Upper lobe of left lung (tissue), 6 donors: Measurements from ENCODE around the gene TRPM5. TPM values are rescaled to one million over a fixed set of nuclear protein-coding genes. Genes with fewer than 3 reads are reported as not detected.
A peak's percentile ranks its signal among the peaks of the same experiment; 100 is the strongest.

Experiments used
- ATAC-seq, 2 donors: fragments of 200-7000 bp; cut with Tn5 transposase; one replicate each; pipeline ENCODE4 v1.9.1; 2022; ENCODE audit warnings: mild to moderate bottlenecking in 2 of 2, moderate library complexity in 2 of 2; ENCODE audit not compliant: low FRiP score in 2 of 2
- DNase-seq, 2 donors: peaks; one replicate each; pipeline ENCODE4 v3.0.0-alpha.2; 2019 to 2020
- H3K27ac ChIP-seq, 4 donors: fragments of 200-600 bp; sonication (generic); one replicate each; pipeline ENCODE4 v1.5.1; 2016 to 2019
- H3K27me3 ChIP-seq, 4 donors: fragments of 200-600 bp; sonication (generic); one replicate each; pipeline ENCODE4 v1.5.1; 2017 to 2019
- H3K36me3 ChIP-seq, 4 donors: fragments of 200-600 bp; sonication (generic); one replicate each; pipeline ENCODE4 v1.5.1; 2016 to 2019
- H3K4me1 ChIP-seq, 4 donors: fragments of 200-600 bp; sonication (generic); one replicate each; pipeline ENCODE4 v1.5.1; 2018 to 2019
- H3K4me3 ChIP-seq, 4 donors: fragments of 200-600 bp; sonication (generic); one replicate each; pipeline ENCODE4 v1.5.1; 2017 to 2019; ENCODE audit warnings: mild to moderate bottlenecking in 2 of 4, moderate library complexity in 1 of 4
- H3K9me3 ChIP-seq, 4 donors: fragments of 200-600 bp; sonication (generic); one replicate each; pipeline ENCODE4 v1.5.1; 2018 to 2019
- CTCF ChIP-seq, 6 experiments: fragments of 450-650 bp in 4 of 6; fragments of 200-600 bp in 2 of 6; sonication (generic) in 2 of 6; IDR thresholded peaks; one replicate each; pipeline ENCODE4 v1.5.1; 2016 to 2019; ENCODE audit warnings: antibody characterized with exemption in 6 of 6
- EP300 ChIP-seq, 4 donors: sonication (generic); formaldehyde crosslinking; IDR thresholded peaks; one replicate each; pipeline ENCODE4 v1.5.1; 2017; ENCODE audit warnings: antibody characterized with exemption in 4 of 4, control low read depth in 2 of 4
- POLR2A ChIP-seq, 4 donors: fragments of 450-650 bp; IDR thresholded peaks; one replicate each; pipeline ENCODE4 v1.5.1; 2016 to 2017; ENCODE audit warnings: antibody characterized with exemption in 4 of 4, mild to moderate bottlenecking in 2 of 4
- POLR2AphosphoS5 ChIP-seq, 2 donors: sonication (generic); formaldehyde crosslinking; IDR thresholded peaks; one replicate each; pipeline ENCODE4 v1.5.1; 2017; ENCODE audit warnings: antibody characterized with exemption in 2 of 2
- WGBS, 2 donors: methylation state at CpG; one replicate each; pipeline ENCODE4 v1.1.5; 2017 to 2018; 5-methylcytosine and 5-hydroxymethylcytosine counted together
- total RNA-seq, 6 donors: library from RNA; depleted of rRNA in 4 of 6; stranded (reverse); fragments of >200 nt in 4 of 6; gene quantifications; one replicate each; pipeline versions ENCODE4 v1.1.0 to v1.2.1, GENCODE V29; 2016 to 2021
- donor health status: DM: no; HTN: no; CAD: no; lungs with moderate emphysema.
- donor health status: DM: no; HTN: yes; CAD: no; lungs with severe emphysema.

The TRPM5 gene
- total RNA-seq, 6 donors from 2014 or later = not detected

- Histone ChIP-seq H3K9me3 (no peaks in the 10 kb centered on the region), H3K27ac (no peak overlapping the region), H3K27me3 (no peaks in the 10 kb centered on the region), H3K4me3 (no peak overlapping the region), H3K4me1 (no peaks in the 10 kb centered on the region), H3K36me3 (no peaks in the 10 kb centered on the region)
- WGBS, 2 donors = 80 to 84% methylated on average over 8 to 14 of the region's 14 CpGs
- TF ChIP-seq POLR2AphosphoS5 (IDR thresholded peaks at IDR 0.05) (no peak), POLR2A (IDR thresholded peaks at IDR 0.05) (no peak), CTCF (IDR thresholded peaks at IDR 0.05) (no peak), EP300 (IDR thresholded peaks at IDR 0.05) (no peak)
- DNase-seq = peak; percentile 57 to 84
- ATAC-seq = peak in 1 of 2 donors; percentile 2
These were observed 17.3 kb downstream of the TRPM5 start for GRCh38 chr11:2426826-2427521.

GRCh38 chr11:2426221-2426620 lies 18.1 kb downstream of the TRPM5 start:
- no peak for ATAC-seq
- Histone ChIP-seq H3K27me3 (no peaks in the 10 kb centered on the region), H3K4me3 (no peak overlapping the region), H3K4me1 (no peaks in the 10 kb centered on the region), H3K27ac (no peak overlapping the region), H3K9me3 (no peaks in the 10 kb centered on the region), H3K36me3 (no peaks in the 10 kb centered on the region)
- 92 to 100% methylated on average over 2 to 12 of the region's 13 CpGs for WGBS, 2 donors
- DNase-seq = peak in 1 of 2 donors; percentile 78
- TF ChIP-seq EP300 (IDR thresholded peaks at IDR 0.05) = no peak
- no peak for TF ChIP-seq CTCF (IDR thresholded peaks at IDR 0.05)
- no peak for TF ChIP-seq POLR2A (IDR thresholded peaks at IDR 0.05)
- no peak for TF ChIP-seq POLR2AphosphoS5 (IDR thresholded peaks at IDR 0.05)

- DNase-seq = peak in 1 of 2 donors; percentile 52
- no peak for ATAC-seq
- 83% methylated on average over 8 of the region's 8 CpGs; no CpG with 5 or more reads in 1 of the 2 donors for WGBS, 2 donors
These were observed 18.8 kb downstream of the TRPM5 start for GRCh38 chr11:2425506-2425905.

GRCh38 chr11:2424811-2425495 lies 19.4 kb downstream of the TRPM5 start:
- DNase-seq = peak in 1 of 2 donors; percentile 76
- H3K4me3 ChIP-seq = no peak overlapping the region
- ATAC-seq = no peak
- H3K4me1 ChIP-seq = peaks cover 6 to 10% (median 9%) of the 10 kb centered on the region in 4 donors
- H3K9me3 ChIP-seq = no peaks in the 10 kb centered on the region
- TF ChIP-seq EP300 (IDR thresholded peaks at IDR 0.05) (no peak), POLR2A (IDR thresholded peaks at IDR 0.05) (no peak), POLR2AphosphoS5 (IDR thresholded peaks at IDR 0.05) (no peak), CTCF (IDR thresholded peaks at IDR 0.05) (no peak)
- H3K27ac ChIP-seq = no peak overlapping the region
- no peaks in the 10 kb centered on the region for H3K36me3 ChIP-seq
- H3K27me3 ChIP-seq = no peaks in the 10 kb centered on the region
- WGBS, 2 donors = 92% methylated on average over 18 of the region's 28 CpGs; no CpG with 5 or more reads in 1 of the 2 donors

More at GRCh38 chr11:2425506-2425905, 18.8 kb downstream of the TRPM5 start:
- H3K27ac ChIP-seq = no peak overlapping the region
- no peaks in the 10 kb centered on the region for H3K27me3 ChIP-seq
- no peaks in the 10 kb centered on the region for H3K9me3 ChIP-seq
- H3K4me3 ChIP-seq = no peak overlapping the region
- H3K36me3 ChIP-seq = no peaks in the 10 kb centered on the region
- peaks cover 3 to 5% (median 4%) of the 10 kb centered on the region in 4 donors for H3K4me1 ChIP-seq
- TF ChIP-seq EP300 (IDR thresholded peaks at IDR 0.05) = no peak
- TF ChIP-seq POLR2A (IDR thresholded peaks at IDR 0.05) = no peak
- no peak for TF ChIP-seq POLR2AphosphoS5 (IDR thresholded peaks at IDR 0.05)
- TF ChIP-seq CTCF (IDR thresholded peaks at IDR 0.05) = no peak
